ENCODE data around the gene GABRG3.

Gene GABRG3

GRCh38 chr15:27579738-27580137, 608.8 kb downstream of the GABRG3 start:
- no peak for DNase-seq (ENCODE audit: low spot score)

- no peak for DNase-seq (ENCODE audit: low spot score)
These were observed 611.9 kb downstream of the GABRG3 start for GRCh38 chr15:27582726-27583410.

- DNase-seq (ENCODE audit: low spot score): no peak
These were observed 612.7 kb downstream of the GABRG3 start for GRCh38 chr15:27583651-27584050.

- no peak for DNase-seq (ENCODE audit: low spot score)
These were observed 614.2 kb downstream of the GABRG3 start for GRCh38 chr15:27585041-27585640.

GRCh38 chr15:27587810-27588209, 616.8 kb downstream of the GABRG3 start:
- DNase-seq (ENCODE audit: low spot score): peak; percentile 80

GRCh38 chr15:27589260-27589659, 618.3 kb downstream of the GABRG3 start:
- no peak for DNase-seq (ENCODE audit: low spot score)

GRCh38 chr15:27589782-27590181, 618.8 kb downstream of the GABRG3 start:
- DNase-seq (ENCODE audit: low spot score): no peak
